HG02938 (cell line): ENCODE results near the gene ZNF654.
A peak's percentile ranks its signal among the peaks of the same experiment; 100 is the strongest.
"Not testable (repeated sequence)": the region's sequence is repeated elsewhere in the genome, so short reads cannot be mapped to it uniquely, and the experiment has no call there.

ENCODE experiments used
- ATAC-seq: cut with Tn5 transposase; IDR thresholded peaks from one replicate; pipeline ENCODE4 v1.9.1; 2021; ENCODE audit warnings: mild to moderate bottlenecking, moderate library complexity; ENCODE audit not compliant: unreplicated experiment

ZNF654 gene

GRCh38 chr3:88059380-88060170, 520 bp downstream of the ZNF654 start:
- peak; percentile 11 for ATAC-seq

GRCh38 chr3:88061746-88062145, 2.7 kb downstream of the ZNF654 start:
- ATAC-seq: no peak

- ATAC-seq: no peak
Observed at GRCh38 chr3:88075072-88075471, 16.0 kb downstream of the ZNF654 start.

- ATAC-seq: no peak
Observed at GRCh38 chr3:88075497-88075896, 16.4 kb downstream of the ZNF654 start.

GRCh38 chr3:88076712-88077111, 17.7 kb downstream of the ZNF654 start:
- no peak for ATAC-seq

GRCh38 chr3:88078932-88079331, 19.9 kb downstream of the ZNF654 start:
- no peak for ATAC-seq

- ATAC-seq: no peak
Observed at GRCh38 chr3:88082854-88083253, 23.8 kb downstream of the ZNF654 start.

GRCh38 chr3:88084097-88084501, 25.0 kb downstream of the ZNF654 start:
- no peak for ATAC-seq

- ATAC-seq: no peak
Observed at GRCh38 chr3:88090681-88091080, 31.6 kb downstream of the ZNF654 start.

- no peak for ATAC-seq
Observed at GRCh38 chr3:88092270-88092669, 33.2 kb downstream of the ZNF654 start.

GRCh38 chr3:88093266-88093665, 34.2 kb downstream of the ZNF654 start:
- ATAC-seq: no peak

GRCh38 chr3:88101142-88101541, 42.1 kb downstream of the ZNF654 start:
- peak; percentile 92 for ATAC-seq

GRCh38 chr3:88105325-88105724, 46.3 kb downstream of the ZNF654 start:
- no peak for ATAC-seq

GRCh38 chr3:88112289-88112688, 53.2 kb downstream of the ZNF654 start:
- ATAC-seq: no peak

GRCh38 chr3:88113311-88114162, 54.5 kb downstream of the ZNF654 start:
- peak; percentile 97 for ATAC-seq

GRCh38 chr3:88114878-88115549, 56.0 kb downstream of the ZNF654 start:
- no peak for ATAC-seq

GRCh38 chr3:88117683-88118082, 58.6 kb downstream of the ZNF654 start:
- ATAC-seq: no peak

GRCh38 chr3:88118603-88119002, 59.5 kb downstream of the ZNF654 start:
- ATAC-seq: not testable (repeated sequence)

GRCh38 chr3:88123526-88123925, 64.5 kb downstream of the ZNF654 start:
- ATAC-seq: no peak

GRCh38 chr3:88131695-88132094, 72.6 kb downstream of the ZNF654 start:
- no peak for ATAC-seq

GRCh38 chr3:88132894-88133293, 73.8 kb downstream of the ZNF654 start:
- ATAC-seq: no peak
